GM20431 (cell line): Measurements from ENCODE around the gene DNMT3A.

ENCODE experiments used
- in situ Hi-C: fragments of 300-500 bp; cut with MseI, MboI; formaldehyde crosslinking; loops from one replicate; pipeline ENCODE4 v1.15.0; 2020; ENCODE audit warnings: low sequenced_read_pairs; ENCODE audit not compliant: unreplicated experiment

DNMT3A gene

GRCh38 chr2:25373269-25373981 is 31.7 kb upstream of the DNMT3A start:
- in situ Hi-C loops, result no loop called here

GRCh38 chr2:25372405-25373268 is 30.9 kb upstream of the DNMT3A start:
- in situ Hi-C loops, result no loop called here

GRCh38 chr2:25371253-25372241 is 29.8 kb upstream of the DNMT3A start:
- in situ Hi-C loops, result no loop called here

- in situ Hi-C loops, result no loop called here
Observed at GRCh38 chr2:25369876-25370275, 28.2 kb upstream of the DNMT3A start.

- in situ Hi-C loops, result no loop called here
Observed at GRCh38 chr2:25369439-25369838, 27.7 kb upstream of the DNMT3A start.

- in situ Hi-C loops, result no loop called here
Observed at GRCh38 chr2:25368660-25369059, 26.9 kb upstream of the DNMT3A start.

- in situ Hi-C loops, result no loop called here
Observed at GRCh38 chr2:25367296-25367695, 25.6 kb upstream of the DNMT3A start.

GRCh38 chr2:25366629-25367028 is 24.9 kb upstream of the DNMT3A start:
- in situ Hi-C loops, result no loop called here

GRCh38 chr2:25365241-25365640 is 23.5 kb upstream of the DNMT3A start:
- in situ Hi-C loops, result no loop called here

- in situ Hi-C loops, result no loop called here
Observed at GRCh38 chr2:25363733-25364132, 22.0 kb upstream of the DNMT3A start.

- in situ Hi-C loops, result no loop called here
Observed at GRCh38 chr2:25362434-25363145, 20.9 kb upstream of the DNMT3A start.

GRCh38 chr2:25362049-25362433 is 20.3 kb upstream of the DNMT3A start:
- in situ Hi-C loops, result no loop called here

- in situ Hi-C loops, result no loop called here
Observed at GRCh38 chr2:25361261-25362048, 19.7 kb upstream of the DNMT3A start.

- in situ Hi-C loops, result no loop called here
Observed at GRCh38 chr2:25358836-25359235, 17.1 kb upstream of the DNMT3A start.

- in situ Hi-C loops, result no loop called here
Observed at GRCh38 chr2:25358249-25358815, 16.6 kb upstream of the DNMT3A start.

GRCh38 chr2:25356088-25356487 is 14.4 kb upstream of the DNMT3A start:
- in situ Hi-C loops, result no loop called here

GRCh38 chr2:25355270-25355669 is 13.5 kb upstream of the DNMT3A start:
- in situ Hi-C loops, result no loop called here

GRCh38 chr2:25354116-25354515 is 12.4 kb upstream of the DNMT3A start:
- in situ Hi-C loops, result no loop called here

- in situ Hi-C loops, result no loop called here
Observed at GRCh38 chr2:25349397-25349796, 7.7 kb upstream of the DNMT3A start.
